ENCODE data around the gene FMO2.

The FMO2 gene

GRCh38 chr1:171185091-171185490, at the start of gene FMO2:
Gene FMO2, plus strand, starts transcription at chr1:171185300. Its CDS starts 414 bp downstream, at chr1:171185714.
- in situ Hi-C loops (cut with HindIII; ENCODE audit: low sequenced_read_pairs): no loop called here

GRCh38 chr1:171137580-171137979, 47.5 kb upstream of the FMO2 start:
- in situ Hi-C loops (cut with HindIII; ENCODE audit: low sequenced_read_pairs): no loop called here

GRCh38 chr1:171138980-171139379, 46.1 kb upstream of the FMO2 start:
- in situ Hi-C loops (cut with HindIII; ENCODE audit: low sequenced_read_pairs): no loop called here

GRCh38 chr1:171139890-171140289, 45.2 kb upstream of the FMO2 start:
- in situ Hi-C loops (cut with HindIII; ENCODE audit: low sequenced_read_pairs): no loop called here

- in situ Hi-C loops (cut with HindIII; ENCODE audit: low sequenced_read_pairs): no loop called here
These were observed 44.7 kb upstream of the FMO2 start for GRCh38 chr1:171140401-171140800.

- in situ Hi-C loops (cut with HindIII; ENCODE audit: low sequenced_read_pairs): no loop called here
These were observed 44.0 kb upstream of the FMO2 start for GRCh38 chr1:171140956-171141687.

GRCh38 chr1:171141688-171142415, 43.2 kb upstream of the FMO2 start:
- in situ Hi-C loops (cut with HindIII; ENCODE audit: low sequenced_read_pairs): no loop called here

GRCh38 chr1:171142416-171143385, 42.4 kb upstream of the FMO2 start:
- in situ Hi-C loops (cut with HindIII; ENCODE audit: low sequenced_read_pairs): no loop called here

GRCh38 chr1:171150156-171150555, 34.9 kb upstream of the FMO2 start:
- in situ Hi-C loops (cut with HindIII; ENCODE audit: low sequenced_read_pairs): no loop called here

- in situ Hi-C loops (cut with HindIII; ENCODE audit: low sequenced_read_pairs): no loop called here
These were observed 32.6 kb upstream of the FMO2 start for GRCh38 chr1:171152549-171152948.

- in situ Hi-C loops (cut with HindIII; ENCODE audit: low sequenced_read_pairs): no loop called here
These were observed 29.6 kb upstream of the FMO2 start for GRCh38 chr1:171155484-171155883.

GRCh38 chr1:171158096-171158495, 27.0 kb upstream of the FMO2 start:
- in situ Hi-C loops (cut with HindIII; ENCODE audit: low sequenced_read_pairs): no loop called here

GRCh38 chr1:171158551-171158950, 26.5 kb upstream of the FMO2 start:
- in situ Hi-C loops (cut with HindIII; ENCODE audit: low sequenced_read_pairs): no loop called here

- in situ Hi-C loops (cut with HindIII; ENCODE audit: low sequenced_read_pairs): no loop called here
These were observed 26.0 kb upstream of the FMO2 start for GRCh38 chr1:171159148-171159547.

GRCh38 chr1:171160211-171160610, 24.9 kb upstream of the FMO2 start:
- in situ Hi-C loops (cut with HindIII; ENCODE audit: low sequenced_read_pairs): no loop called here

GRCh38 chr1:171160639-171161354, 24.3 kb upstream of the FMO2 start:
- in situ Hi-C loops (cut with HindIII; ENCODE audit: low sequenced_read_pairs): no loop called here

GRCh38 chr1:171161431-171161830, 23.7 kb upstream of the FMO2 start:
- in situ Hi-C loops (cut with HindIII; ENCODE audit: low sequenced_read_pairs): no loop called here

GRCh38 chr1:171166361-171166760, 18.7 kb upstream of the FMO2 start:
- in situ Hi-C loops (cut with HindIII; ENCODE audit: low sequenced_read_pairs): no loop called here

- in situ Hi-C loops (cut with HindIII; ENCODE audit: low sequenced_read_pairs): no loop called here
These were observed 17.3 kb upstream of the FMO2 start for GRCh38 chr1:171167785-171168184.

- in situ Hi-C loops (cut with HindIII; ENCODE audit: low sequenced_read_pairs): loop anchor here (5.0 kb wide), 2 partner anchors 75 to 90 kb away; no protein-coding TSS in a partner anchor
These were observed 12.6 kb upstream of the FMO2 start for GRCh38 chr1:171172471-171172870.

Data from endothelial cell of hepatic sinusoid (primary cell).